A549 (cell line): ENCODE results near the gene SEC62. TPM values are rescaled to one million over a fixed set of nuclear protein-coding genes. Genes with fewer than 3 reads are reported as not detected.

ENCODE experiments used
- ATAC-seq, 2 experiments: fragments of 200-7000 bp in 1 of 2; fragments of >200 bp in 1 of 2; cut with Nextera tagmentation in 1 of 2; cut with Tn5 transposase in 1 of 2; 3 replicates each; pipeline versions ENCODE4 v1.8.0 to v1.9.1; 2018 to 2020; ENCODE audit warnings: mild to moderate bottlenecking in 1 of 2, moderate library complexity in 1 of 2
- CTCF ChIA-PET: fragments of 300-600 bp; sonication (Branson Sonifier 250); formaldehyde crosslinking; extraction: SDS; loops from one replicate; lab custom pipeline; 2021; ENCODE audit warnings: antibody characterized with exemption, inconsistent platforms; lab: Yijun Ruan, JAX
- POLR2A ChIA-PET: fragments of 350-600 bp; formaldehyde crosslinking; extraction: SDS; loops from one replicate; lab custom pipeline; 2021; ENCODE audit warnings: antibody characterized with exemption, inconsistent platforms; lab: Yijun Ruan, JAX
- DNase-seq, 2 experiments: peaks; one replicate each; pipeline versions ENCODE4 v3.0.0 to v3.0.0-alpha.2; 2011 to 2016; ENCODE audit warnings: low read depth in 1 of 2, low spot score in 1 of 2
- FAIRE-seq: peaks from 2 replicates; lab custom pipeline; 2011; peaks lifted over from hg19 to GRCh38; lab: Jason Lieb, UNC
- H3K27ac ChIP-seq, 2 experiments: fragments of >200 bp; sonication (Bioruptor Twin); formaldehyde crosslinking; 3 replicates each; pipeline ENCODE4 v1.5.1; 2016 to 2017
- H3K4me1 ChIP-seq: fragments of >200 bp; sonication (Bioruptor Twin); formaldehyde crosslinking; 3 replicates; pipeline ENCODE4 v1.6.1; 2016
- H3K4me2 ChIP-seq: fragments of >200 bp; sonication (Bioruptor Twin); formaldehyde crosslinking; 3 replicates; pipeline ENCODE4 v1.6.1; 2016
- H3K4me3 ChIP-seq: fragments of >200 bp; sonication (Bioruptor Twin); formaldehyde crosslinking; 3 replicates; pipeline ENCODE4 v1.5.1; 2016
- H3K9me3 ChIP-seq: fragments of >200 bp; sonication (Bioruptor Twin); formaldehyde crosslinking; 3 replicates; pipeline ENCODE4 v1.6.1; 2016
- BHLHE40 ChIP-seq: IDR thresholded peaks from 2 replicates; pipeline ENCODE4 v1.6.1; 2012; ENCODE audit warnings: low read depth, low read length, inconsistent platforms
- CBX8 ChIP-seq: fragments of 200-600 bp; sonication (generic); IDR thresholded peaks from 2 replicates; pipeline ENCODE4 v1.6.1; 2016
- CHD4 ChIP-seq: fragments of 200-600 bp; sonication (generic); IDR thresholded peaks from 2 replicates; pipeline ENCODE4 v1.6.1; 2016; ENCODE audit warnings: antibody characterized with exemption, mild to moderate bottlenecking, borderline replicate concordance
- EP300 ChIP-seq, 2 experiments: fragments of >200 bp; sonication (Bioruptor Twin); formaldehyde crosslinking; IDR thresholded peaks; 2 replicates in 1 of 2; 3 replicates in 1 of 2; pipeline ENCODE4 v1.6.1; 2016 to 2017
- ESRRA ChIP-seq: fragments of 150-350 bp; IDR thresholded peaks from 2 replicates; pipeline ENCODE4 v1.6.1; 2014; ENCODE audit warnings: mild to moderate bottlenecking, low read length, borderline replicate concordance
- FOSB ChIP-seq: fragments of 250-450 bp; sonication (Bioruptor Pico); IDR thresholded peaks from 2 replicates; pipeline ENCODE4 v1.5.0; 2020; ENCODE audit warnings: mild to moderate bottlenecking, moderate library complexity
- HOXB5 ChIP-seq: fragments of 250-450 bp; sonication (Bioruptor Pico); IDR thresholded peaks from 2 replicates; pipeline ENCODE4 v1.5.0; 2020; ENCODE audit warnings: mild to moderate bottlenecking, moderate library complexity
- JUN ChIP-seq, 2 experiments: fragments of >200 bp; sonication (Bioruptor Twin); formaldehyde crosslinking; IDR thresholded peaks; 2 replicates in 1 of 2; 3 replicates in 1 of 2; pipeline ENCODE4 v1.6.1; 2016 to 2017
- MYC ChIP-seq: IDR thresholded peaks from 2 replicates; pipeline ENCODE4 v1.6.1; 2012; ENCODE audit warnings: mild to moderate bottlenecking, inconsistent platforms, low read length, improper control_type of control experiment, borderline replicate concordance
- POLR2AphosphoS2 ChIP-seq: conservative IDR thresholded peaks from 2 replicates; pipeline ENCODE4 v1.6.1; 2012; ENCODE audit warnings: low read length, improper control_type of control experiment, inconsistent platforms
- RCOR1 ChIP-seq: fragments of 150-350 bp; IDR thresholded peaks from 2 replicates; pipeline ENCODE4 v1.6.1; 2014; ENCODE audit warnings: antibody characterized with exemption, low read length, low read depth
- SMC3 ChIP-seq: fragments of >200 bp; sonication (Bioruptor Twin); formaldehyde crosslinking; IDR thresholded peaks from 3 replicates; pipeline ENCODE4 v1.6.1; 2018; ENCODE audit warnings: inconsistent platforms
- SREBF2 ChIP-seq: fragments of 450-650 bp; IDR thresholded peaks from 2 replicates; pipeline ENCODE4 v1.6.1; 2014; ENCODE audit warnings: mild to moderate bottlenecking, moderate library complexity
- TFCP2L1 ChIP-seq: fragments of 250-450 bp; sonication (Bioruptor Pico); IDR thresholded peaks from 2 replicates; pipeline ENCODE4 v1.5.0; 2021; ENCODE audit warnings: mild to moderate bottlenecking
- ZC3H11A ChIP-seq: fragments of 450-650 bp; IDR thresholded peaks from 2 replicates; pipeline ENCODE4 v1.6.1; 2014; ENCODE audit warnings: antibody characterized with exemption, mild to moderate bottlenecking
- ZFP36 ChIP-seq: fragments of 450-650 bp; IDR thresholded peaks from 2 replicates; pipeline ENCODE4 v1.6.1; 2014; ENCODE audit warnings: borderline replicate concordance; ENCODE audit not compliant: partially characterized antibody
- WGBS: methylation state at CpG from one replicate; pipeline ENCODE4 v1.1.6; 2017; ENCODE audit errors: missing lambda C conversion rate; 5-methylcytosine and 5-hydroxymethylcytosine counted together
- polyA plus RNA-seq, 4 experiments: library from polyadenylated mRNA; depleted of rRNA in 3 of 4; stranded (reverse); fragments of >200 nt; fragmentation: RNase III in 1 of 4; extraction: RNeasy Plus Mini Kit Qiagen cat#74134 plus additional on column Dnase treatment in 1 of 4; gene quantifications; 2 replicates in 3 of 4; 3 replicates in 1 of 4; pipeline ENCODE4 v1.2.3, GENCODE V29; 2011 to 2017
- TF ChIP-seq, protein P1 (sequence below): fragments of >200 bp; sonication (Bioruptor Twin); formaldehyde crosslinking; IDR thresholded peaks from 3 replicates; pipeline ENCODE4 v1.6.1; 2016
- TF ChIP-seq, protein P2 (sequence below): fragments of >200 bp; sonication (Bioruptor Twin); formaldehyde crosslinking; IDR thresholded peaks from 2 replicates; pipeline ENCODE4 v1.6.1; 2016
- TF ChIP-seq, protein P3 (sequence below): fragments of 450-650 bp; IDR thresholded peaks from 2 replicates; pipeline ENCODE4 v1.6.1; 2014; ENCODE audit warnings: antibody characterized with exemption
- TF ChIP-seq, protein P4 (sequence below): fragments of 250-450 bp; sonication (Bioruptor Pico); IDR thresholded peaks from 2 replicates; pipeline ENCODE4 v1.5.0; 2021; ENCODE audit warnings: mild to moderate bottlenecking, moderate library complexity, borderline replicate concordance

Gene SEC62
- polyA plus RNA-seq, 2 of the 4 experiments (the other 2 are of a cell fraction), result 84.5 to 107 TPM

DNA sequence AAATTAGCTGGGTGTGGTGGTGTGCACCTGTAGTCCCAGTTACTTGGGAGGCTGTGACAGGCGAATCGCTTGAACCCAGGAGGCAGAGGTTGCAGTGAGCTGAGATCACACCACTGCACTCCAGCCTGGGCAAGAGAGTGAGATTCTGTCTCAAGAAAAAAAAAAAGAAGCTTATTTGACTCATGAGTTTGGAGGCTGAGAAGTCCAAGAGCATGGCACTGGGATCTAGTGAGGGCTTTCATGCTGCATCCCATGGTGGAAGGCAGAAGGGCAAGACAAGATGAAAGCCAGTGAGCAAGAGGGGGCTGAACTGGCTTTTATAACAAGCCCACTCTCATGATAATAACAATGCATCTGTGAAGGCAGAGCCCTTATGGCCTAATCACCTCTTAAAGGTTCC is 33.4 kb downstream of the SEC62 start:
- ChIA-PET CTCF (interaction anchor here (1.1 kb wide), 1 partner anchor 19 kb away, joined by 3 read pairs; no protein-coding TSS in a partner anchor), POLR2A (no interaction called here)
- no peak for FAIRE-seq
- no peak overlapping the region for H3K27ac ChIP-seq
- TF ChIP-seq SREBF2 (no peak), TFCP2L1 (CRISPR knock-in tag) (no peak), ZFP36 (no peak), HOXB5 (CRISPR knock-in tag) (no peak), MYC (no peak), EP300 (IDR thresholded peaks at IDR 0.05) (no peak), CHD4 (no peak)
- TF ChIP-seq, protein P1, sequence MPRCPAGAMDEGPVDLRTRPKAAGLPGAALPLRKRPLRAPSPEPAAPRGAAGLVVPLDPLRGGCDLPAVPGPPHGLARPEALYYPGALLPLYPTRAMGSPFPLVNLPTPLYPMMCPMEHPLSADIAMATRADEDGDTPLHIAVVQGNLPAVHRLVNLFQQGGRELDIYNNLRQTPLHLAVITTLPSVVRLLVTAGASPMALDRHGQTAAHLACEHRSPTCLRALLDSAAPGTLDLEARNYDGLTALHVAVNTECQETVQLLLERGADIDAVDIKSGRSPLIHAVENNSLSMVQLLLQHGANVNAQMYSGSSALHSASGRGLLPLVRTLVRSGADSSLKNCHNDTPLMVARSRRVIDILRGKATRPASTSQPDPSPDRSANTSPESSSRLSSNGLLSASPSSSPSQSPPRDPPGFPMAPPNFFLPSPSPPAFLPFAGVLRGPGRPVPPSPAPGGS, result no peak
- TF ChIP-seq, protein P2, sequence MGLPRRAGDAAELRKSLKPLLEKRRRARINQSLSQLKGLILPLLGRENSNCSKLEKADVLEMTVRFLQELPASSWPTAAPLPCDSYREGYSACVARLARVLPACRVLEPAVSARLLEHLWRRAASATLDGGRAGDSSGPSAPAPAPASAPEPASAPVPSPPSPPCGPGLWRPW, result no peak
- TF ChIP-seq, all 56 proteins: peak for 0
- Histone ChIP-seq H3K4me2 (no peak overlapping the region), H3K4me1 (0 out of 3 replicates have a peak, but pooled peaks cover 3% of the 10 kb centered on the region), H3K9me3 (no peaks in the 10 kb centered on the region), H3K4me3 (no peak overlapping the region)
- WGBS, result 100% methylated on average over 2 of the region's 2 CpGs
- ATAC-seq (no peak), DNase-seq (no peak)

DNA sequence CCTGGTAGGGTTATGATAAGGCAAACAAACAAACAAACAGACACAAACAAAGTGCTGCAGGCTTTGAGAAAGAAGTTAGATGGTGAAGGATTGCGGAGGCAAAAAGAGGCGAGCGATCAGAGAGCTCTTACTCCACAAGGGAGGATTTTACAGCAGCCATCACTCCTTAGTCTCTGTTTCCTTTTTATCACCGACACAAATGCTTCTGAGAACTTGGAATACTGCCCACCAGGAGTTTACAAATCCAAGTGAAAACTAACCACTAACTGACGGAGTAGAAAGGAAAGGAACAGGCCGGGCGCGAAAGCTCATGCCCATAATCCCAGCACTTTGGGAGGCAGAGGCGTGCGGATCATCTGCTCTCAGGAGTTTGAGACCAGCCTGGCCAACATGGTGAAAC is 35.6 kb downstream of the SEC62 start:
- no peak overlapping the region for H3K4me3 ChIP-seq
- no peaks in the 10 kb centered on the region for H3K9me3 ChIP-seq
- H3K4me2 ChIP-seq, result no peak overlapping the region
- TF ChIP-seq, protein P1, result no peak
- TF ChIP-seq ESRRA (no peak), CBX8 (no peak), JUN (IDR thresholded peaks at IDR 0.05) (no peak), ZC3H11A (no peak), SMC3 (no peak), RCOR1 (no peak), BHLHE40 (no peak), MYC (no peak)
- TF ChIP-seq, protein P3, sequence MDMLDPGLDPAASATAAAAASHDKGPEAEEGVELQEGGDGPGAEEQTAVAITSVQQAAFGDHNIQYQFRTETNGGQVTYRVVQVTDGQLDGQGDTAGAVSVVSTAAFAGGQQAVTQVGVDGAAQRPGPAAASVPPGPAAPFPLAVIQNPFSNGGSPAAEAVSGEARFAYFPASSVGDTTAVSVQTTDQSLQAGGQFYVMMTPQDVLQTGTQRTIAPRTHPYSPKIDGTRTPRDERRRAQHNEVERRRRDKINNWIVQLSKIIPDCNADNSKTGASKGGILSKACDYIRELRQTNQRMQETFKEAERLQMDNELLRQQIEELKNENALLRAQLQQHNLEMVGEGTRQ, result no peak
- TF ChIP-seq, protein P4, sequence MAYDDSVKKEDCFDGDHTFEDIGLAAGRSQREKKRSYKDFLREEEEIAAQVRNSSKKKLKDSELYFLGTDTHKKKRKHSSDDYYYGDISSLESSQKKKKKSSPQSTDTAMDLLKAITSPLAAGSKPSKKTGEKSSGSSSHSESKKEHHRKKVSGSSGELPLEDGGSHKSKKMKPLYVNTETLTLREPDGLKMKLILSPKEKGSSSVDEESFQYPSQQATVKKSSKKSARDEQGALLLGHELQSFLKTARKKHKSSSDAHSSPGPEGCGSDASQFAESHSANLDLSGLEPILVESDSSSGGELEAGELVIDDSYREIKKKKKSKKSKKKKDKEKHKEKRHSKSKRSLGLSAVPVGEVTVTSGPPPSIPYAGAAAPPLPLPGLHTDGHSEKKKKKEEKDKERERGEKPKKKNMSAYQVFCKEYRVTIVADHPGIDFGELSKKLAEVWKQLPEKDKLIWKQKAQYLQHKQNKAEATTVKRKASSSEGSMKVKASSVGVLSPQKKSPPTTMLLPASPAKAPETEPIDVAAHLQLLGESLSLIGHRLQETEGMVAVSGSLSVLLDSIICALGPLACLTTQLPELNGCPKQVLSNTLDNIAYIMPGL (CRISPR knock-in tag), result no peak
- DNase-seq (no peak), FAIRE-seq (no peak), ATAC-seq (no peak)
- 91% methylated on average over 10 of the region's 10 CpGs for WGBS
- ChIA-PET POLR2A (no interaction called here), CTCF (no interaction called here)
- H3K27ac ChIP-seq, result no peak overlapping the region
- H3K4me1 ChIP-seq, result 0 out of 3 replicates have a peak, but pooled peaks cover 3% of the 10 kb centered on the region

DNA sequence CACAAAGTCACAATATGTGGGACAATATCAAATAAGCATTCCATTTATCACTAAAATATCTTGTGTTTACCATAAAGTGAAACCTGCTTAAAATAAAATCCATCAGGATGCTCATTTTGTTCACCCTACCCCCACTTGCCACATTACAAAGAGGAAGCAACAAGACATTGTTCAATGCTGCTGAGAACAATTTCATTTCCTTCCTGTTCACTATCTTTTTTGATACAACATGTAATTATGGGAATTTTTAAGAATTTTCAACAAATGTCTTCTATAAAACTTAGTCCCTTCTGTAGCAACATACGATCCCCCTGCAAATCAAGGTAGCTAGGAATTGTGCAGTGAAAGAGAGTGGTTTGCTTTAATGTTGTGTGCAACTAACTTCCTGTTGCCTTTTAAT is 36.3 kb downstream of the SEC62 start:
- Histone ChIP-seq H3K4me3 (no peak overlapping the region), H3K4me1 (0 out of 3 replicates have a peak, but pooled peaks cover 3% of the 10 kb centered on the region), H3K27ac (no peak overlapping the region), H3K4me2 (no peak overlapping the region), H3K9me3 (no peaks in the 10 kb centered on the region)
- FAIRE-seq (no peak), DNase-seq (no peak), ATAC-seq (no peak)
- POLR2A ChIA-PET, result no interaction called here
- CTCF ChIA-PET, result no interaction called here
- TF ChIP-seq POLR2AphosphoS2 (no peak), HOXB5 (CRISPR knock-in tag) (no peak), RCOR1 (no peak), FOSB (CRISPR knock-in tag) (no peak), EP300 (IDR thresholded peaks at IDR 0.05) (no peak)
- WGBS, result 89% methylated on average over 1 of the region's 1 CpG
